NCI-H345 treated with DMSO at 0.1 percent for 48 hours (cell line): Measurements from ENCODE around the gene CSNK2A1.

ENCODE experiments used
- DNase-seq: peaks from one replicate; lab custom pipeline; 2025; ENCODE audit not compliant: unreplicated experiment; lab: John Stamatoyannopoulos, UW

CSNK2A1 gene

DNA sequence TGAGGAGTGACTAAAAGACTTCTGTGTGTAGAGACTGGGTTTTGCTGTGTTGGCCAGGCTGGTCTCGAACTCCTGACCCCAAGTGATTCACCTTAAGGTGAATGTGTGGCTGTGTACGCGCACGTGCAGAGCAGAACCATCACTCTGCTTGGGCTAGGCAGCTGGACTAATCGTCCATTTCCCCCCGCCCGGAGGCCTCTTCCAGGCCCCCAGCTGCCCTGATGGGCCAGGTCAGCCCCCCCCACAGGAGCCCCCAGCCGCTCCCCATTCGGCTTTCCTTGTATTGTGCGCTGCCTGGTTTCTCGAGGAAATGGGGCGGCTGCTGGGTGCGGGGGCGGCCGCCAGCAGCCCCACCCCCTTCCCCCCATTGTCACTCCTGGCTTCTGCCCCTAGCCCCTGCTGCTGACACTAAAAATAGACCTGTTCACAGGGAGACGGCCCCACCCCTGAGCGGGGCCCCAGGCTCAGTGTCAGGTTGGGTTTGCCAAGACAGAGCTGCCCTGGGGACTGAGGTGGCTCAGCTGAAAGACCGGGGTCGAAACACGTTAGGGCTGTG, 24.6 kb upstream of the CSNK2A1 start:
- DNase-seq: no peak

- DNase-seq: no peak
Observed at GRCh38 chr20:564192-564591, 20.6 kb upstream of the CSNK2A1 start.

- DNase-seq: no peak
Observed at GRCh38 chr20:563187-563586, 19.6 kb upstream of the CSNK2A1 start.

DNA sequence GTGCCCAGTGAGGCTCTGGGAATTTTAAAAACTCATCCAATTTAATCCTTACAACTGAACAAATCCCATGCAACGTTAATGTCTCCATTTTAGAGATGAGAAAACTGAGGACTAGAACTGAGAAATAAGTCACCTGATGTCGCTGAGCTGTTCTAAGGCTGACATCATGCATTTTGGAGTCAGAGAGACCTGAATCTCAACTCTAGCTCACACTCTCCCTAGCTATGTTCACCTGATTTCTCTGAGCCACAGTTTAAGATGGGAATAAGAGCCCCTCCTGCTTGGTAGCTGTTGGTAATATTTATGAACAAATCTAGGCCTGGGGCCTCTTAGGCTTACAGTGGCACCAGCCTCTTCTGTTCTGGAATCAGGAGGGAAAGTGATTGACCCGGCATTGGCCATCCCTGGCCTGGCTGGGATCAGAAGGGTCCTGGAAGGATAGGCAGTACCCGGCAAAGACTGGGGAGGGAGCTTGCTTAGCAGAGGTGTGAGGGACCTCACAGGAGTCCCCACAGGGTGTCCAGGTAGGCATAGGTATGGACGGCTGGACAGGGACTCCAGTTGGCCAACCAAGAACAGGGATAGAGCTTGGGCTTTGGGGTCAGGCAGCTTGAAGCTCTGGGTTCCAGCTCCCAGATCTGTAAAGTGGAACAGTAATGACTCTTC, 18.8 kb upstream of the CSNK2A1 start:
- DNase-seq: no peak

GRCh38 chr20:561437-562231, 18.0 kb upstream of the CSNK2A1 start:
- peak; percentile 50 for DNase-seq

GRCh38 chr20:560680-561079, 17.1 kb upstream of the CSNK2A1 start:
- no peak for DNase-seq

DNA sequence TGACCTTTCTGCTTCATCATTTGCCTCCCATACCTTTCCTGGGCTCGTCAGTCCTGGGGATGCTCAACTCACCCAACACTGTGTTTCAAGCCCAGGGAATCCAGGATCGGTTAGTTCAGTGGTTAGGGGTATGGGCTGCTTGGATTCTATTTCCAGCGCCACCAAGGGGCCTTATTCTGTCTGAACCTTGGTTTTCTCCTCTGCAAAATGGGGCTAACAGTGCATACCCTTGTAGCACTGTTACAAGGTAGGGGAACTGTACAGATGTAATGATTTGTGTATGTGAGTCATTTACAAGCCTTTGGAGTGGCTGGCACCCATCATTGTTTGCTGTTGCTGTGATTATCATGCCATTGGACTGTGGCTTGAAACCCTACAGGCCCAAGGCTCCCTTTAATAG, 14.5 kb upstream of the CSNK2A1 start:
- DNase-seq: no peak

GRCh38 chr20:556984-557383, 13.4 kb upstream of the CSNK2A1 start:
- no peak for DNase-seq

- no peak for DNase-seq
Observed at GRCh38 chr20:555976-556385, 12.4 kb upstream of the CSNK2A1 start.

DNA sequence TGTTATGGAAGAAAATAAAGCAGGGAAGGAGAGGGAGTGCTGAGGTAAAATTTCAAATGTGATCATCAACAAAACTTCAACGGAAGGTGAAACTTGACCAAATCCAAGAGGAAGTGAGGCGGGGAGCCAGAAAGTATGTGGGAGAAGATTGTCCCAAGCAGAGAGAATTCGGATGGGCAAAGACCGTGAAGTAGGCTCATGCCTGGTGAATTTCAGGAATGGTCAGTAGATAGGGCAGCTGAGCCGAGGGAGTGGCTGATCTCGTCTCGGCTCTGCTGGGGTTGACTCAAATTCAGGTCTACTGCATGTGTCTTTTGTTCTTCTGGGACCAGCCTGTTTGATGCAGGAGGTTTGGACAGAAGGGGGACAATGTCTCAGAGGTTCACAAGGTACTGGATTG, 7.0 kb upstream of the CSNK2A1 start:
- no peak for DNase-seq

DNA sequence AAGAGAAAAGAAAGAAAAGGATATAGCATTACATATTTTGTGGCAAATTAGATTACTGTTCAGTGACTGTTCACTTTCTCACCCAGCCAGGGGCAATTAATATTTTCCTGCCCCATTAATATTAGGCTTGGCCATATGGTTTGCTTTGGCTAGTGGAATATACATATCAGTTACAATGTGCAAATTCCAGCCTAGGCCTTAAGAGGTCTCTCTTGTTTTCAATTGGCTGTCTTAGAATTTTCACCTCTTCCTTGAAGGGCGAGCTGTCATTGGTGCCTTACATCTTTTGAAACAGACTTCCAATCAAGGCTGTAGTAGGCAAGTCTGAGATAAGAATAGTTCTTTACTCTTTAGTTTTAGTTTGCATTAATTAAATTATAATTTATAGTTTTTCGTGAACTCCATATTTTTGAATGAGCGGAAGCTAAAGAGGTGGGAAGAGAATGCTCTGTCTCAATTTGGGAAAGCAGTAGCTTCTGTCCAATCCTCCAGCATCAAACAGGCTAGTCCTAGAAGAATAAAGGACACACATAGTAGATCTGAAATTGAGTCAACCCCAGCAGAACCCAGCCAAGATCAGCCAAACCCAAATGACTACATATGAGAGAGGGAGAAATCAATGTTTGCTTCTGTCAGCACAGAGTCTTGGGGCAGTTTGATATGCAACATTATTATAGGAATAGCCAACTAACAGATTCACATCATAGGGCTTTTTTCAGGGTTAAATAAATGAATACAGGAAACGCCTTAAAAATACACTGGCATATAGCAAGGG, 6.3 kb upstream of the CSNK2A1 start:
- DNase-seq: no peak

GRCh38 chr20:548906-549305, 5.3 kb upstream of the CSNK2A1 start:
- no peak for DNase-seq

GRCh38 chr20:547394-547793, 3.8 kb upstream of the CSNK2A1 start:
- no peak for DNase-seq

DNA sequence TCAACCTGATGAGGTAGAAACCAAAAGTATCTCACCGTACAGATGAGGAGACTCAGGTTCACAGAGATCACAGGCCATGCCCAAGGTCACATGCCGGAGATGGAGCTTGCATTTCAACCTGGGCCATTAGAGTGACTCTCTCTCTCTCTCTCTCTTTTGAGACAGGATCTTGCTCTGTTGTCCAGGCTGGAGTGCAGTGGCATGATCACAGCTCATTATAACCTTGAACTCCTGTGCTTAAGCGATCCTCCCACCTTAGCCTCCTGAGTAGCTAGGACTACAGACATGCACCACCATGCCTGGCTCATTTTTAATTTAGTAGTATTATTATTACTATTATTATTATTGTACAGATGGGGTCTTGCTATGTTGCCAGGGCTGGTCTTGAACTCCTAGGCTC, 2.8 kb upstream of the CSNK2A1 start:
- DNase-seq: no peak

DNA sequence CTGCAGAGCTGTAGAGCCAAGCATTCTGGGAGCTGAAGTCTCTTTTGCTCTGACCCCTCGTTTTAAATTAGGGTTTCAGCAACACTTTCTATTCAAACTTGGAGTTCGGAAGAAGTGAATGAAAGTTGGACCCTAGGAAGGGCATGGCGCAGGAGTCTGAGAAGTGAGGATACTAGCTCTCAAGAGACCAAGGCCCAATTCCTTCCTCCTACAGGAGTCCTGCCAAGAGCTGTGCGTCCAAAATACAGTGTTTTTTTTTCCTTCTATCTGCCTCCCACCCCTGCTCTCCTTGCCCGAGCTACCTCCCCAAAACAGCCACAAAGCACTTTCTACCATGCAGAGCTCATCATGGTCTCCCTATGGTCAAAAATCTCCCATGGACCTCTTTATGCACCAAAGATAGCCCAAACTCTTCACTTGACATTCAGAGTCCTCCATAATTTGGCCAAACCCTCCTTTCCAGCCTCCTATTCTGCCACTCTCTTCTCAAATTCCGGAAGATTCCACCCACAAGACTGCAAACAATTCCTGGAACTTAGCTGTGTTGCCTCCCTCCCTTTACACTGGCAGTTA, 649 bp upstream of the CSNK2A1 start:
- no peak for DNase-seq

- DNase-seq: no peak
Observed at GRCh38 chr20:542777-543368, 717 bp downstream of the CSNK2A1 start.

DNA sequence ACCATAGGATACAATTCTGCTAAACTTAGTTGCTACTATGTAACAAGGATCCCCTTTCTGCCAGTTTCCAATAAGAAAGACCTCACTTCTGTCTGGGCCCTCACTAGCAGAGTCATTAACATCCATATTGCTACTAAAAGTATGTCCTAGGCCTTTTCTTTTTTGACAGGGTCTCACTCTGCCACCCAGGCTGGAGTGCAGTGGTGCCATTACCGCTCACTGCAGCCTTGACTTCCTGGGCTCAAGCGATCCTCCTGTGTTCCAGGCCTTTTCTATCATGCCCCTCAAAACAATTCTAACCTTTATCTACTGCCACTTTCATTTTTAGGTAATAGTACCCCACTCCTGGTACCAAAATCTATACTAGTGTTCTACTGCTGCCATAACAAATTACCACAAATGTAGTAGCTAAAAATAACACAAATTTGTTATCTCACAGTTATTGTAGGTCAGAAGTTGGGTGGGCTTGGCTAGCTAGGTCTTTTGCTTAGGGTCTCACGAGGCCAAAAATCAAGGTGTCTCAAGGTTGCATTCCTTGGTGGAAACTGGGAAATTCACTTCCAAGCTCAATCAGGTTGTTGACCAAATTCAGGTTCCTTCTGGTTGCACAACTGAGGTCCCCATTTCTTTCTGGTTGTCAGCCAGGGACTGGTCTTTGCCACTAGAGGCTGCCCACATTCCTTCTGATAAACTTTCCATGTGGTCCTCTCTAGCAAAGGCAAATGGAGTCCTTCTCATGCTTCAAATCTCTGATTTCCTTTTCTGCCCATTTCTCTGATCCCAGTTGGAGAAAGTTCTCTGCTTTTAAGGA, 3.0 kb downstream of the CSNK2A1 start:
- DNase-seq: no peak

DNA sequence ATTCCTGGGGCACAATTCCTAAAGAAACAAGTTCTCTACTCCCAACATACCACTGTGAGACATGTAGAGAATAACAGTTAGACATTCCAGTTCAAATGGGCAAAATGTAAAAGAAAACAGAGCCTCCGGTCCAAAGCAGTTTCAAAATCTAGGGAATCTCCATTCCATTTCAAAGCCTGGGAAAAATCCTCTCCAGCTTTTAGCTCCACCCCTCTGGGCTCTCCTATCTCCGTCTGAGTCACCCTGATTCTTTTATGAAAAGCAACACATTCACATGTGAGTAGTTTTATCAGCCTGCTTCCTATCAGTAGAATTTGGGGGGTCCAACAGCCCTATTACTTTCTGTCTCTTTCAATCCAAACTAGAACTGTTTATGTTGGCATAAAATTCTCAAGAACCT, 3.7 kb downstream of the CSNK2A1 start:
- no peak for DNase-seq

GRCh38 chr20:539191-539590, 4.4 kb downstream of the CSNK2A1 start:
- no peak for DNase-seq

GRCh38 chr20:537983-538382, 5.6 kb downstream of the CSNK2A1 start:
- no peak for DNase-seq
